Vagina (tissue), 2 donors: ENCODE data around the gene KDM4B. TPM values are rescaled to one million over a fixed set of nuclear protein-coding genes. Genes with fewer than 3 reads are reported as not detected.

Experiments
- DNase-seq, 2 donors: peaks; one replicate each; pipeline ENCODE4 v3.0.0-alpha.2; 2017; ENCODE audit errors: extremely low spot score in 2 of 2
- H3K27ac ChIP-seq: fragments of 200-600 bp; sonication (generic); one replicate; pipeline ENCODE4 v1.5.1; 2019
- H3K27me3 ChIP-seq: fragments of 200-600 bp; sonication (generic); one replicate; pipeline ENCODE4 v1.5.1; 2019
- H3K36me3 ChIP-seq, 2 donors: fragments of 200-600 bp; sonication (generic); one replicate each; pipeline ENCODE4 v1.5.1; 2017 to 2019
- H3K4me1 ChIP-seq: fragments of 200-600 bp; sonication (generic); one replicate; pipeline ENCODE4 v1.5.1; 2019
- H3K4me3 ChIP-seq, 2 donors: fragments of 200-600 bp; sonication (generic); 1 replicate in 1 of 2; 2 replicates in 1 of 2; pipeline ENCODE4 v1.5.1; 2016 to 2019
- H3K9me3 ChIP-seq: fragments of 200-600 bp; sonication (generic); one replicate; pipeline ENCODE4 v1.5.1; 2019
- POLR2A ChIP-seq, 2 donors: fragments of 450-650 bp; IDR thresholded peaks; one replicate each; pipeline ENCODE4 v1.6.1; 2017; ENCODE audit warnings: antibody characterized with exemption in 2 of 2, mild to moderate bottlenecking in 2 of 2, moderate library complexity in 2 of 2
- POLR2AphosphoS5 ChIP-seq, 2 donors: sonication (generic); formaldehyde crosslinking; IDR thresholded peaks; one replicate each; pipeline ENCODE4 v1.9.0; 2017; ENCODE audit warnings: antibody characterized with exemption in 2 of 2, mild to moderate bottlenecking in 2 of 2, low read depth in 1 of 2; ENCODE audit not compliant: insufficient read depth in 1 of 2
- intact Hi-C: fragments of 100-400 bp; cut with DNase I; formaldehyde crosslinking; loops from one replicate; pipeline ENCODE4 v1.15.1; 2023
- total RNA-seq: library from RNA; depleted of rRNA; stranded (reverse); fragments of >200 nt; gene quantifications from one replicate; pipeline ENCODE4 v1.2.3, GENCODE V29; 2016
- TF ChIP-seq, protein P1 (sequence below), 3 experiments: fragments of 450-650 bp in 2 of 3; fragments of 200-600 bp in 1 of 3; sonication (generic) in 1 of 3; IDR thresholded peaks; one replicate each; pipeline ENCODE4 v1.5.1; 2017 to 2019; ENCODE audit warnings: antibody characterized with exemption in 3 of 3, mild to moderate bottlenecking in 2 of 3, moderate library complexity in 2 of 3

KDM4B gene
- total RNA-seq, 1 donor from 2014 or later = 59.7 TPM

DNA sequence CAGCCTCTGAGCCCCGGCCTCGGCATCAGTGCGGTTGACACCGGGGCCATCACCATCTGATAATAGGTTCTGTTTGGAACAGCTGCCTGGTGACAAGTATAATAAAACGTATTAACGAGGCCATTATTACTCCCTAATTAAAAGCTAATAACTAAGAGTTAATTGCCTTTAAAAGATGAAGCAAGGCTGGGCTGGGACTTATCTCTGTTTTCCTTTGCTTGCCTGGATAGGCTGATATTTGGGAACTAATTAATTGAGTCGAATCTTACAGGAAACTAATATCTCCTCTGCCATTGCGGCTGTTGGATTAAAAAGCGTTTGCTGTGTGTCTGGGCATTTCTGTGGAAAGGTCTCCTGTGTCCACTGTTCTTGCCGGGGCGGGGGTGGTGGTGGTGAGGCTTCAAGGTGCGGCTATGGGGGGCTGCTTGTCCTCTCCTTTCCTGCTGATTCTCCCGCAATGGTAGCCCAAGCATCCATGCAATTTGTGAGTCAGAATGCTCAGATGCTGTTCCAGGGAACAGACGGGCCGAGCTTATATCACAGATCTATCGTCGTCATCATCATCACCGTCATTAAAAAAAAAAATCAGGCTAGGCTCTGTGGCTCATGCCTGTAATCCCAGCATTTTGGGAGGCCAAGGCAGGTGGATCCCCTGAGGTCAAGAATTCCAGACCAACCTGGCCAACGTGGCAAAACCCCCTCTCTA lies 209.0 kb downstream of the KDM4B start:
- TF ChIP-seq, protein P1, sequence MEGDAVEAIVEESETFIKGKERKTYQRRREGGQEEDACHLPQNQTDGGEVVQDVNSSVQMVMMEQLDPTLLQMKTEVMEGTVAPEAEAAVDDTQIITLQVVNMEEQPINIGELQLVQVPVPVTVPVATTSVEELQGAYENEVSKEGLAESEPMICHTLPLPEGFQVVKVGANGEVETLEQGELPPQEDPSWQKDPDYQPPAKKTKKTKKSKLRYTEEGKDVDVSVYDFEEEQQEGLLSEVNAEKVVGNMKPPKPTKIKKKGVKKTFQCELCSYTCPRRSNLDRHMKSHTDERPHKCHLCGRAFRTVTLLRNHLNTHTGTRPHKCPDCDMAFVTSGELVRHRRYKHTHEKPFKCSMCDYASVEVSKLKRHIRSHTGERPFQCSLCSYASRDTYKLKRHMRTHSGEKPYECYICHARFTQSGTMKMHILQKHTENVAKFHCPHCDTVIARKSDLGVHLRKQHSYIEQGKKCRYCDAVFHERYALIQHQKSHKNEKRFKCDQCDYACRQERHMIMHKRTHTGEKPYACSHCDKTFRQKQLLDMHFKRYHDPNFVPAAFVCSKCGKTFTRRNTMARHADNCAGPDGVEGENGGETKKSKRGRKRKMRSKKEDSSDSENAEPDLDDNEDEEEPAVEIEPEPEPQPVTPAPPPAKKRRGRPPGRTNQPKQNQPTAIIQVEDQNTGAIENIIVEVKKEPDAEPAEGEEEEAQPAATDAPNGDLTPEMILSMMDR (IDR thresholded peaks at IDR 0.05) = no peak
- TF ChIP-seq POLR2A (IDR thresholded peaks at IDR 0.05) (no peak), POLR2AphosphoS5 (IDR thresholded peaks at IDR 0.05; ENCODE audit: insufficient read depth in 1 of 2, low read depth in 1 of 2) (no peak)
- H3K27me3 ChIP-seq = no peaks in the 10 kb centered on the region
- no peaks in the 10 kb centered on the region for H3K9me3 ChIP-seq
- intact Hi-C loops = no loop called here
- no peaks in the 10 kb centered on the region for H3K36me3 ChIP-seq
- no peak overlapping the region for H3K4me3 ChIP-seq
- no peak overlapping the region for H3K27ac ChIP-seq
- DNase-seq = no peak
- peaks cover 7% of the 10 kb centered on the region for H3K4me1 ChIP-seq

DNA sequence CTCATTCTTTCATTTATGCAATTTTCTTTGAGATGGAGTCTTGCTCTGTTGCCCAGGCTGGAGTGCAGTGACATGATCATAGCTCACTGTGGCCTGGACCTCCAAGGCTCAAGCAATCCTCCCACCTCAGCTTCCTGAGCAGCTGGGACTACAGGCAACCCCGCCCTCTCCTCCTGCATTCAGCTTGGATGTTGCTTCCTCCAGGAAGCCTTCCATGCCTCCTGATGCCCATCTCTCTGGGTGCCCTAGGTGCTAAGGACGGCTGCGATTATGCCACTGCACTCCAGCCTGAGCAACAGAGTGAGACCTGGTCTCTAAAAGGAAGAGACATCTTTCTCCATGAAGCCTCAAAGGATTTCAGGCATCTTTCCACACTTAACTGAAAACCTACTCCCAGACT lies 209.9 kb downstream of the KDM4B start:
- Histone ChIP-seq H3K9me3 (no peaks in the 10 kb centered on the region), H3K4me1 (no peaks in the 10 kb centered on the region), H3K27ac (no peak overlapping the region), H3K4me3 (no peak overlapping the region), H3K27me3 (no peaks in the 10 kb centered on the region), H3K36me3 (no peaks in the 10 kb centered on the region)
- no peak for DNase-seq
- intact Hi-C loops = no loop called here
- TF ChIP-seq POLR2AphosphoS5 (IDR thresholded peaks at IDR 0.05; ENCODE audit: insufficient read depth in 1 of 2, low read depth in 1 of 2) = no peak

DNA sequence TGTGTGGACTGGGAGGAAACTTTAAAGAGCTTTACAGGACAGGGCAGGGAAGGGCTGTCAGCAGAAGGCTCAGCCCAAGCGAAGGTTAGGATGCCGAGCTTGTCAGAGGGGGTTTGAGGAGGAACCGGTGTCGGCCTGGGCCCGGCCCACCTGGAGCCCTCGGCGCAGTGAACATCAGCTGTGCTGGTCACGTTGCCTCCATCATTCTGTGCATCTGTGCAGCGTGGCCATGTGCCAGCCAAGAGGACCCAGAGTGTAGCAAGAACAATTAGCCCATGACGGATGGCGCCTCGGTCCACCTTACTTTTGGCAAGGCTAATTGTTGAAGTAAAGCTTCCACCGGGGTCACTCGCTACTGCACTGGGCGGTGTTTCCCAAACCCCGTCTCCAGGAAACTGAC lies 210.3 kb downstream of the KDM4B start:
- Histone ChIP-seq H3K36me3 (no peaks in the 10 kb centered on the region), H3K4me1 (no peaks in the 10 kb centered on the region), H3K27ac (no peak overlapping the region), H3K27me3 (no peaks in the 10 kb centered on the region), H3K9me3 (no peaks in the 10 kb centered on the region), H3K4me3 (no peak overlapping the region)
- TF ChIP-seq, protein P1 (IDR thresholded peaks at IDR 0.05) = no peak
- TF ChIP-seq POLR2AphosphoS5 (IDR thresholded peaks at IDR 0.05; ENCODE audit: insufficient read depth in 1 of 2, low read depth in 1 of 2) (no peak), POLR2A (IDR thresholded peaks at IDR 0.05) (no peak)
- intact Hi-C loops = no loop called here
- DNase-seq = no peak

DNA sequence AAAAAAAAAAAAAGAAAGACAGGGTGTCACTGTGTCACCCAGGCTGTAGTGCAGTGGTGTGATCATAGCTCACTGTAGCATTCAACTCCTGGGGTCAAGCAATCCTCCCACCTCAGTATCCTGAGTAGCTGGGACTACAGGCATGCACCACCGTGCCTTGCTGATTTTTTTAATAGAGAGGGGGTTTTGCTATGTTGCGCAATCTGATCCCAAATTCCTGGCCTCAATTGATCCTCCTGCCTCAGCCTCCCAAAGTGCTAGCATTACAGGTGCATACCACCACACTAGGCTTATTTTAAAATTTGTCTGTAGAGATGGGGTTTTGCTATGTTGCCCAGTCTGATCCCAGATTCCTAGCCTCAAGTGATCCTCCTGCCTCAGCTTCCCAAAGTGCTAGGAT lies 212.4 kb downstream of the KDM4B start:
- H3K27me3 ChIP-seq = no peaks in the 10 kb centered on the region
- no peak overlapping the region for H3K27ac ChIP-seq
- no peaks in the 10 kb centered on the region for H3K9me3 ChIP-seq
- H3K4me1 ChIP-seq = no peaks in the 10 kb centered on the region
- TF ChIP-seq, protein P1 (IDR thresholded peaks at IDR 0.05) = no peak
- TF ChIP-seq POLR2A (IDR thresholded peaks at IDR 0.05) (no peak), POLR2AphosphoS5 (IDR thresholded peaks at IDR 0.05; ENCODE audit: insufficient read depth in 1 of 2, low read depth in 1 of 2) (no peak)
- no peaks in the 10 kb centered on the region for H3K36me3 ChIP-seq
- intact Hi-C loops = no loop called here
- no peak overlapping the region for H3K4me3 ChIP-seq
- no peak for DNase-seq

DNA sequence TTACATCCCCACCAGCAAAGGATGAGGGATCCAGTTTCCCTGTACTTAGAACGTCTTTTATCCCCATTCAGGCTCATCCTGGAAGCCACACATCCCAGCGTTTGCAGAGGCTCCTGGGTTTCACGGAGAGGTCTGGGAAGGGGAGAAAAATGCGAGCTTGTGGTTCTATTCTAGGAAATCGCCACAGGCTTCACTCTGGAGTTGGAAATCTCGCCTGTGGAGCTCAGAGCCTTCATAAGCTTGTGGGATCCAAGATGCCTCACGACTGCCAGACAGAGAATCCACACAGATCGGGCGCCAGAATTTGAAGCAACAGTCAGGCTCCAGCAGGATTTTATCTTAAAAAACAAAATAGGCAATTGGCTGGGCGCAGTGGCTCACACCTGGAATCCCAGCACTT lies 213.8 kb downstream of the KDM4B start:
- TF ChIP-seq, protein P1 (IDR thresholded peaks at IDR 0.05) = no peak
- TF ChIP-seq POLR2AphosphoS5 (IDR thresholded peaks at IDR 0.05; ENCODE audit: insufficient read depth in 1 of 2, low read depth in 1 of 2) = no peak
- intact Hi-C loops = no loop called here
- Histone ChIP-seq H3K27ac (no peak overlapping the region), H3K4me1 (no peaks in the 10 kb centered on the region), H3K4me3 (no peak overlapping the region), H3K9me3 (no peaks in the 10 kb centered on the region), H3K27me3 (no peaks in the 10 kb centered on the region), H3K36me3 (no peaks in the 10 kb centered on the region)
- no peak for DNase-seq
